CD4-positive, alpha-beta T cell (primary cell): ENCODE data around the gene BARX2. TPM values are rescaled to one million over a fixed set of nuclear protein-coding genes. Genes with fewer than 3 reads are reported as not detected.

Source experiments
- ATAC-seq: fragments of 200-7000 bp; cut with Tn5 transposase; one replicate; pipeline ENCODE4 v1.10.0; 2022; ENCODE audit warnings: mild to moderate bottlenecking; ENCODE audit not compliant: poor library complexity
- CTCF ChIA-PET: fragments of 350-600 bp; sonication (Branson Sonifier 250); formaldehyde crosslinking; loops from one replicate; lab custom pipeline; 2021; ENCODE audit warnings: antibody characterized with exemption, inconsistent platforms; lab: Charles Lee
- POLR2A ChIA-PET: fragments of 350-600 bp; sonication (Branson Sonifier 250); formaldehyde crosslinking; loops from one replicate; lab custom pipeline; 2021; ENCODE audit warnings: antibody characterized with exemption, inconsistent platforms; lab: Charles Lee
- DNase-seq, 14 experiments: peaks; one replicate each; pipeline ENCODE4 v3.0.0-alpha.2; 2013 to 2020; ENCODE audit warnings: mixed read lengths in 2 of 14
- H3K27ac ChIP-seq, 2 donors: one replicate each; pipeline versions ENCODE4 v1.5.1 to v1.7.0; 2013; ENCODE audit warnings: low read length in 2 of 2, low read depth in 1 of 2, mild to moderate bottlenecking in 1 of 2
- H3K27me3 ChIP-seq, 2 experiments: 1 replicate in 1 of 2; 2 replicates in 1 of 2; pipeline versions ENCODE4 v1.6.1 to v1.7.0; 2013; ENCODE audit warnings: low read length in 2 of 2, control low read depth in 1 of 2, mild to moderate bottlenecking in 1 of 2, moderate library complexity in 1 of 2; ENCODE audit not compliant: insufficient read depth in 2 of 2, control insufficient read depth in 1 of 2
- H3K36me3 ChIP-seq: one replicate; pipeline ENCODE4 v1.6.1; 2013; ENCODE audit warnings: low read length, control low read depth; ENCODE audit not compliant: insufficient read depth
- H3K4me1 ChIP-seq: one replicate; pipeline ENCODE4 v1.6.1; 2013; ENCODE audit warnings: low read length, control low read depth; ENCODE audit not compliant: insufficient read depth
- H3K4me3 ChIP-seq: one replicate; pipeline ENCODE4 v1.5.1; 2013; ENCODE audit warnings: mild to moderate bottlenecking, low read length, moderate library complexity
- H3K9me3 ChIP-seq, 2 experiments: 1 replicate in 1 of 2; 2 replicates in 1 of 2; pipeline versions ENCODE4 v1.6.1 to v1.7.0; 2013; ENCODE audit warnings: low read length in 2 of 2, mild to moderate bottlenecking in 2 of 2, control low read depth in 1 of 2, moderate library complexity in 1 of 2; ENCODE audit not compliant: control insufficient read depth in 1 of 2, insufficient read depth in 1 of 2
- H3K27ac Mint-ChIP-seq: one replicate; pipeline ENCODE4 v1.8.0; 2020; ENCODE audit warnings: mixed read lengths
- H3K27me3 Mint-ChIP-seq: one replicate; pipeline ENCODE4 v1.8.0; 2021; ENCODE audit warnings: mixed read lengths
- H3K36me3 Mint-ChIP-seq: one replicate; pipeline ENCODE4 v1.8.0; 2021; ENCODE audit warnings: low read depth, mixed read lengths
- H3K4me1 Mint-ChIP-seq: one replicate; pipeline ENCODE4 v1.8.0; 2021; ENCODE audit warnings: low read depth, mixed read lengths
- H3K4me3 Mint-ChIP-seq: one replicate; pipeline ENCODE4 v1.8.0; 2020; ENCODE audit warnings: mild to moderate bottlenecking, mixed read lengths
- H3K9me3 Mint-ChIP-seq: one replicate; pipeline ENCODE4 v1.8.0; 2020; ENCODE audit warnings: mixed read lengths
- CTCF ChIP-seq: fragments of 200-600 bp; IDR thresholded peaks from one replicate; pipeline ENCODE4 v1.8.0; 2022; ENCODE audit warnings: antibody characterized with exemption, mild to moderate bottlenecking
- intact Hi-C, 2 experiments: fragments of 100-400 bp; cut with DNase I in 1 of 2; cut with micrococcal nuclease in 1 of 2; formaldehyde crosslinking; loops; one replicate each; pipeline versions ENCODE4 v1.15.1 to v1.9.0; 2023 to 2025; cut with DNase I, micrococcal nuclease
- total RNA-seq, 174 experiments: library from RNA in 2 of 174; stranded (reverse) in 2 of 174; gene quantifications; one replicate each; pipeline ENCODE4 v1.2.3 and lab custom pipeline; 2021 to 2026

Gene BARX2
- total RNA-seq, 2 experiments from 2014 or later = not detected

- Histone ChIP-seq H3K4me3 (no peak overlapping the region), H3K27me3 (peaks cover 50 to 87% of the 10 kb centered on the region in 2 experiments), H3K9me3 (peaks cover 0 to 25% of the 10 kb centered on the region in 2 experiments), H3K4me1 (peaks cover 31% of the 10 kb centered on the region), H3K36me3 (no peaks in the 10 kb centered on the region), H3K27ac (no peak overlapping the region)
- Mint-ChIP-seq H3K4me1 (peaks cover 38% of the 10 kb centered on the region), H3K27me3 (peaks cover 90% of the 10 kb centered on the region), H3K4me3 (peak overlapping the region; percentile 61), H3K27ac (no peak overlapping the region), H3K36me3 (no peaks in the 10 kb centered on the region), H3K9me3 (no peaks in the 10 kb centered on the region)
- intact Hi-C loops = no loop called here
- CTCF ChIA-PET = interaction anchor here (0.6 kb wide), 1 partner anchor 531 kb away, joined by 3 read pairs; no protein-coding TSS in a partner anchor
- POLR2A ChIA-PET = no interaction called here
- TF ChIP-seq CTCF = no peak
- DNase-seq = no peak
- no peak for ATAC-seq
Measured at GRCh38 chr11:129372609-129373488, 2.8 kb upstream of the BARX2 start.

- POLR2A ChIA-PET = no interaction called here
- peaks cover 50 to 86% of the 10 kb centered on the region in 2 experiments for H3K27me3 ChIP-seq
Measured at GRCh38 chr11:129373489-129373953, 2.1 kb upstream of the BARX2 start.

More at GRCh38 chr11:129373489-129373953, 2.1 kb upstream of the BARX2 start:
- DNase-seq = no peak
- Mint-ChIP-seq H3K4me3 (peak overlapping the region; percentile 75), H3K4me1 (peaks cover 38% of the 10 kb centered on the region), H3K27me3 (peaks cover 90% of the 10 kb centered on the region), H3K9me3 (no peaks in the 10 kb centered on the region), H3K36me3 (no peaks in the 10 kb centered on the region), H3K27ac (no peak overlapping the region)
- intact Hi-C loops = no loop called here
- TF ChIP-seq CTCF = no peak
- no peak overlapping the region for H3K4me3 ChIP-seq
- peaks cover 31% of the 10 kb centered on the region for H3K4me1 ChIP-seq
- peaks cover 0 to 25% of the 10 kb centered on the region in 2 experiments for H3K9me3 ChIP-seq
- no peak overlapping the region for H3K27ac ChIP-seq
- no peaks in the 10 kb centered on the region for H3K36me3 ChIP-seq
- no peak for ATAC-seq
- CTCF ChIA-PET = interaction anchor here (0.6 kb wide), 1 partner anchor 530 kb away, joined by 3 read pairs; no protein-coding TSS in a partner anchor
